Lower lobe of right lung (tissue), 2 donors: ENCODE data around the gene TNFAIP1. TPM values are rescaled to one million over a fixed set of nuclear protein-coding genes. Genes with fewer than 3 reads are reported as not detected.

ENCODE experiments used
- ATAC-seq, 2 donors: fragments of 200-7000 bp; cut with Tn5 transposase; one replicate each; pipeline ENCODE4 v1.9.1; 2020 to 2022; ENCODE audit warnings: mild to moderate bottlenecking in 2 of 2, moderate library complexity in 2 of 2
- DNase-seq: peaks from one replicate; pipeline ENCODE4 v3.0.0-alpha.2; 2020
- H3K27ac ChIP-seq: fragments of 200-600 bp; one replicate; pipeline ENCODE4 v1.8.0; 2022
- H3K27me3 ChIP-seq: fragments of 200-600 bp; one replicate; pipeline ENCODE4 v1.8.0; 2022; ENCODE audit warnings: low read depth
- H3K36me3 ChIP-seq: fragments of 200-600 bp; one replicate; pipeline ENCODE4 v1.8.0; 2022; ENCODE audit warnings: mild to moderate bottlenecking
- H3K4me1 ChIP-seq: fragments of 200-600 bp; one replicate; pipeline ENCODE4 v1.8.0; 2022
- H3K4me3 ChIP-seq: fragments of 200-600 bp; one replicate; pipeline ENCODE4 v1.8.0; 2022; ENCODE audit warnings: mild to moderate bottlenecking
- H3K9me3 ChIP-seq: fragments of 200-600 bp; one replicate; pipeline ENCODE4 v1.8.0; 2022
- intact Hi-C: fragments of 100-400 bp; cut with DNase I; formaldehyde crosslinking; loops from one replicate; pipeline ENCODE4 v1.11.0; 2022
- total RNA-seq: library from RNA; stranded (reverse); fragmentation: NEBNext Ultra II Directional; extraction: Animal tissue kit (Norgen Biotek cat#: 25700); gene quantifications from one replicate; pipeline ENCODE4 v1.2.1, GENCODE V29; 2021
- TF ChIP-seq, protein P1 (sequence below): fragments of 200-600 bp; IDR thresholded peaks from one replicate; pipeline ENCODE4 v1.8.0; 2022; ENCODE audit warnings: antibody characterized with exemption, mild to moderate bottlenecking
- donor health status: DM: no; HTN: yes; CAD: no; lungs with severe emphysema.

Gene TNFAIP1
- total RNA-seq, 1 donor from 2014 or later, result 56.1 TPM

DNA sequence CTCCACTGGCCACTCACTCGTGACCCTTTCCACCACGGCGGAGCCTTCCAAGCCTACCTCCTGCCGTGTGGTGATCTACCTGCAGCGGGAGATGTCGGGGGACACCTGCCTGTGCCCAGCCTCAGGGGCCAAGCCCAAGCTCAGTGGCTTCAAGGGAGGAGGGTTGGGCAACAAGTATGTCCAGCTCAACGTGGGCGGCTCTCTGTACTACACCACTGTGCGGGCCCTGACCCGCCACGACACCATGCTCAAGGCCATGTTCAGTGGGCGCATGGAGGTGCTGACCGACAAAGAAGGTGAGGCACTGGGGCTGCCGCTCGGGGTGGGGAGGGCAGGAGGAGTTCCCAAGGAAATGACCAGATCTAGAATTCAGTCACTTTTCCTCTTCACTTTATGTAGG lies 3.9 kb downstream of the TNFAIP1 start:
- peaks cover 52% of the 10 kb centered on the region for H3K36me3 ChIP-seq
- no peak for DNase-seq

GRCh38 chr17:28340374-28340773 lies 4.8 kb downstream of the TNFAIP1 start:
- no peak for ATAC-seq
- intact Hi-C loops, result no loop called here
- TF ChIP-seq, protein P1, sequence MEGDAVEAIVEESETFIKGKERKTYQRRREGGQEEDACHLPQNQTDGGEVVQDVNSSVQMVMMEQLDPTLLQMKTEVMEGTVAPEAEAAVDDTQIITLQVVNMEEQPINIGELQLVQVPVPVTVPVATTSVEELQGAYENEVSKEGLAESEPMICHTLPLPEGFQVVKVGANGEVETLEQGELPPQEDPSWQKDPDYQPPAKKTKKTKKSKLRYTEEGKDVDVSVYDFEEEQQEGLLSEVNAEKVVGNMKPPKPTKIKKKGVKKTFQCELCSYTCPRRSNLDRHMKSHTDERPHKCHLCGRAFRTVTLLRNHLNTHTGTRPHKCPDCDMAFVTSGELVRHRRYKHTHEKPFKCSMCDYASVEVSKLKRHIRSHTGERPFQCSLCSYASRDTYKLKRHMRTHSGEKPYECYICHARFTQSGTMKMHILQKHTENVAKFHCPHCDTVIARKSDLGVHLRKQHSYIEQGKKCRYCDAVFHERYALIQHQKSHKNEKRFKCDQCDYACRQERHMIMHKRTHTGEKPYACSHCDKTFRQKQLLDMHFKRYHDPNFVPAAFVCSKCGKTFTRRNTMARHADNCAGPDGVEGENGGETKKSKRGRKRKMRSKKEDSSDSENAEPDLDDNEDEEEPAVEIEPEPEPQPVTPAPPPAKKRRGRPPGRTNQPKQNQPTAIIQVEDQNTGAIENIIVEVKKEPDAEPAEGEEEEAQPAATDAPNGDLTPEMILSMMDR, result no peak
- Histone ChIP-seq H3K27ac (no peak overlapping the region), H3K9me3 (no peaks in the 10 kb centered on the region), H3K36me3 (peaks cover 61% of the 10 kb centered on the region), H3K4me3 (no peak overlapping the region), H3K27me3 (no peaks in the 10 kb centered on the region), H3K4me1 (peaks cover 39% of the 10 kb centered on the region)
- no peak for DNase-seq

More for the DNA sequence above, 3.9 kb downstream of the TNFAIP1 start:
- Histone ChIP-seq H3K27me3 (no peaks in the 10 kb centered on the region), H3K27ac (no peak overlapping the region), H3K4me3 (no peak overlapping the region), H3K9me3 (no peaks in the 10 kb centered on the region), H3K4me1 (peaks cover 42% of the 10 kb centered on the region)
- intact Hi-C loops, result no loop called here
- ATAC-seq, result no peak
- TF ChIP-seq, protein P1, result no peak

DNA sequence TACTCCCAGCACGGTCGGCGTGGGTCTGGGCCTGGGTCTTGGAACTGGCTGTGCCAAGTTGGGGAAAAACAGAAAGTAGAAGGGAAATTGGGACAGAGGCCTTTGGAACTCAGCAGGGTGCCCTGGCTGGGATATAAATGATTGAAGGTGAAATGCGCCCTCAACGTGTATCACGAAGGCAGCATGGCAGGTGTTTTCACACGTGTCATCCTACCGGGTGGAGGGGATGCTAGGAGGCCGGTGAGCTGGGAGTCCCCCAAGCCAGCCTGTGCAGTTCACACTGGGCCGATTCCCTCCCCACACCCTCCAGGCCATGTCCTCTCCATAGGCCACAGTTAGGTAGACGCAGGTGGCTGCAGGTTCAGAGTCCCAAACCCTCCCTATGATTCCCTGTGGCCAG lies 6.0 kb downstream of the TNFAIP1 start:
- ATAC-seq (no peak), DNase-seq (no peak)
- peaks cover 45% of the 10 kb centered on the region for H3K4me1 ChIP-seq
- H3K9me3 ChIP-seq, result no peaks in the 10 kb centered on the region
- intact Hi-C loops, result no loop called here
- TF ChIP-seq, protein P1, result no peak
- H3K27ac ChIP-seq, result no peak overlapping the region
- H3K36me3 ChIP-seq, result peaks cover 73% of the 10 kb centered on the region
- no peak overlapping the region for H3K4me3 ChIP-seq
- H3K27me3 ChIP-seq, result no peaks in the 10 kb centered on the region

DNA sequence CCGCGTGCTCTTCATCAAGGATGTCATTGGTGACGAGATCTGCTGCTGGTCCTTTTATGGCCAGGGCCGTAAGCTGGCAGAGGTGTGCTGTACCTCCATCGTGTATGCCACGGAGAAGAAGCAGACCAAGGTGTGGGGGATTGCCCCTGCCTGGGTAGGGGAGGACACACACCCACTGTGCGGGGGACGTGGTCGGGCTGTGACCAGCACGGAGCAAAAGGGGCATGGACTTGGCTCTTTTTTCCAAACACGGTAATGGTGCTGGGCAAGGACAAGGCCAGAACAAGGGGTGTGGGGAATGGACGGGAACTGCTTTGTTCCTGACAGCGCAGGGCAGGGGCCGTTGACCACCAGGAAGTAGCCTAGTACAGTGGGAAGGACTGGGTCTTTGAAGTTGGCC lies 6.8 kb downstream of the TNFAIP1 start:
- peaks cover 80% of the 10 kb centered on the region for H3K36me3 ChIP-seq
- DNase-seq (no peak), ATAC-seq (no peak)
- H3K27me3 ChIP-seq, result no peaks in the 10 kb centered on the region
- H3K9me3 ChIP-seq, result no peaks in the 10 kb centered on the region
- H3K4me3 ChIP-seq, result no peak overlapping the region
- TF ChIP-seq, protein P1, result no peak
- H3K27ac ChIP-seq, result no peak overlapping the region
- intact Hi-C loops, result no loop called here
- peaks cover 45% of the 10 kb centered on the region for H3K4me1 ChIP-seq

GRCh38 chr17:28343491-28343932 lies 8.0 kb downstream of the TNFAIP1 start:
- H3K27me3 ChIP-seq, result no peaks in the 10 kb centered on the region
- no peak for ATAC-seq
- intact Hi-C loops, result no loop called here
- no peak overlapping the region for H3K4me3 ChIP-seq
- no peak for DNase-seq
- H3K27ac ChIP-seq, result no peak overlapping the region
- peaks cover 92% of the 10 kb centered on the region for H3K36me3 ChIP-seq
- TF ChIP-seq, protein P1, result no peak
- peaks cover 36% of the 10 kb centered on the region for H3K4me1 ChIP-seq
- no peaks in the 10 kb centered on the region for H3K9me3 ChIP-seq

- Histone ChIP-seq H3K27me3 (no peaks in the 10 kb centered on the region), H3K36me3 (peaks cover 97% of the 10 kb centered on the region), H3K9me3 (no peaks in the 10 kb centered on the region), H3K27ac (no peak overlapping the region), H3K4me1 (peaks cover 31% of the 10 kb centered on the region), H3K4me3 (no peak overlapping the region)
- TF ChIP-seq, protein P1, result no peak
- ATAC-seq (no peak), DNase-seq (no peak)
- intact Hi-C loops, result no loop called here
These were observed 8.4 kb downstream of the TNFAIP1 start for GRCh38 chr17:28344011-28344410.
